HUES48 (cell line): ENCODE results near the gene PDE5A.
"Not testable (repeated sequence)": the region's sequence is repeated elsewhere in the genome, so short reads cannot be mapped to it uniquely, and the experiment has no call there.

Experiments used
- H3K27ac ChIP-seq: one replicate; pipeline ENCODE4 v1.7.0; 2013; ENCODE audit warnings: low read depth, low read length, inconsistent platforms
- H3K27me3 ChIP-seq: 2 replicates; pipeline ENCODE4 v1.6.1; 2013; ENCODE audit warnings: mild to moderate bottlenecking, low read length; ENCODE audit not compliant: control insufficient read depth, insufficient read depth
- H3K36me3 ChIP-seq: 2 replicates; pipeline ENCODE4 v1.6.1; 2013; ENCODE audit warnings: low read length; ENCODE audit not compliant: control insufficient read depth, insufficient read depth
- H3K4me1 ChIP-seq: 2 replicates; pipeline ENCODE4 v1.6.1; 2013; ENCODE audit warnings: mild to moderate bottlenecking, low read length; ENCODE audit not compliant: control insufficient read depth, insufficient read depth
- H3K4me3 ChIP-seq: 2 replicates; pipeline ENCODE4 v1.5.1; 2013; ENCODE audit warnings: mild to moderate bottlenecking, low read depth, low read length
- H3K9ac ChIP-seq: 2 replicates; pipeline ENCODE4 v1.6.1; 2013; ENCODE audit warnings: mild to moderate bottlenecking, low read depth, low read length, moderate library complexity
- H3K9me3 ChIP-seq: 2 replicates; pipeline ENCODE4 v1.6.1; 2013; ENCODE audit warnings: low read length; ENCODE audit not compliant: control insufficient read depth, insufficient read depth

PDE5A gene

GRCh38 chr4:119646347-119647071 lies 17.9 kb upstream of the PDE5A start:
- H3K27ac ChIP-seq: no peak overlapping the region

GRCh38 chr4:119643306-119644042 lies 14.9 kb upstream of the PDE5A start:
- no peak overlapping the region for H3K27ac ChIP-seq
- no peaks in the 10 kb centered on the region for H3K4me1 ChIP-seq
- H3K4me3 ChIP-seq: no peak overlapping the region
- H3K27me3 ChIP-seq: no peaks in the 10 kb centered on the region
- no peaks in the 10 kb centered on the region for H3K36me3 ChIP-seq
- no peaks in the 10 kb centered on the region for H3K9me3 ChIP-seq
- H3K9ac ChIP-seq: no peak overlapping the region

More at GRCh38 chr4:119646347-119647071, 17.9 kb upstream of the PDE5A start:
- H3K27me3 ChIP-seq: no peaks in the 10 kb centered on the region
- H3K4me1 ChIP-seq: no peaks in the 10 kb centered on the region
- no peak overlapping the region for H3K9ac ChIP-seq
- no peaks in the 10 kb centered on the region for H3K9me3 ChIP-seq
- no peak overlapping the region for H3K4me3 ChIP-seq
- H3K36me3 ChIP-seq: no peaks in the 10 kb centered on the region

- H3K9me3 ChIP-seq: no peaks in the 10 kb centered on the region
- H3K4me3 ChIP-seq: no peak overlapping the region
- H3K4me1 ChIP-seq: no peaks in the 10 kb centered on the region
- no peaks in the 10 kb centered on the region for H3K36me3 ChIP-seq
- no peak overlapping the region for H3K9ac ChIP-seq
- H3K27me3 ChIP-seq: no peaks in the 10 kb centered on the region
- H3K27ac ChIP-seq: no peak overlapping the region
Measured at GRCh38 chr4:119641765-119642164, 13.2 kb upstream of the PDE5A start.

DNA sequence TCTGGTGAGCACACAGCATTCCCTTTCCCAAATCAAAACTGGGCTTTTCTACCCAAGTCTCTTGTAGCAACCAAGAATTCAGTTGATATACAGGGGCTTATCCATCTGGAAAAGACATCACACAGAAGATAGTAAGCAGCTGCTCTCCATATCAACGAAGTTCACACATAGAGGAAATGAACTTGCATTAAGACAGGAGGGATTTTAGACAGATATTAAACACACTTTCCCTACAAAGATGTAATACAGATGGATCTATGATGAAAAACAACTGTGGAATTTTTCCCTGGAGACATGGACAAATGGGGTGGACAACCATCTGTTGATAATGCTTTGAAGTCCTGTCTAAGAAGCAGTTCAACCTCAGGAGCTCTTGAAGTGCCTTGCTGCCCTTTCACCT lies 9.8 kb upstream of the PDE5A start:
- no peaks in the 10 kb centered on the region for H3K36me3 ChIP-seq
- H3K9ac ChIP-seq: no peak overlapping the region
- no peak overlapping the region for H3K4me3 ChIP-seq
- H3K27ac ChIP-seq: no peak overlapping the region
- no peaks in the 10 kb centered on the region for H3K9me3 ChIP-seq
- H3K27me3 ChIP-seq: no peaks in the 10 kb centered on the region
- H3K4me1 ChIP-seq: no peaks in the 10 kb centered on the region

DNA sequence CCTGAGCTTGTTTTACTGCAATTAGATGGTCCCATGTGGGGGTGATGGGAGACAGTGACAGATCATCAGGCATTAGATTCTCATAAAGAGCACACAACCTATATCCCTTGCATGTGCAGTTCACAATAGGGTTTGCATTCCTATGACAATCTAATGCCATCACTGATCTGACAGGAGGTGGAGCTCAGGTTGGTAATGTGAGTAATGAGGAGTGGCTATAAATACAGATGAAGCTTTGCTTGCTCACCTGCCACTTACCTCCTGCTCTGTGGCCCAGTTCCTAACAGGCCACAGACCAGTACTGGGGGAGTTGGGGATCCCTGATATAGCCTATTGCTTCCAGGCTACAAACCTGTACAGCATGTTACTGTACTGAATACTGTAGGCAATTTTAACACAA lies 8.2 kb upstream of the PDE5A start:
- H3K36me3 ChIP-seq, H3K9me3 ChIP-seq, H3K27ac ChIP-seq, H3K4me3 ChIP-seq, H3K27me3 ChIP-seq, H3K9ac ChIP-seq, H3K4me1 ChIP-seq: not testable (repeated sequence)

DNA sequence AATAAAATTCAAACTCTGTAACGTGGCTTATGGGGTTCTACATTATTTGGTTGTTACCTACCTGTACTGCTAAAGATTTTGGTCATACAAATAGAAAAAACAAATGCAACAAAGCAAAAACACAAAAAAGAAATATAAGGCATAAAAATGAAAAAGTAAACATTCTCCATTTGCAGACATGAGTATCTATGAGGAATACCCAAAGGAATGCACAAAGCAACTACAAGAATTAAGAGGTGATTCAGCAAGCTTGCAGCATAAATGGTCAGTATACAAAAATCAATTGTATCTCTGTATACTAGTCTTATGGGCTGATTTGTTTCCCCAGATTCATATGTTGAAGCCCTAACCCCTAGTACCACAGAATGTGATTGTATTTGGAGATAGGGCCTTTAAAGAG lies 3.6 kb upstream of the PDE5A start:
- H3K4me1 ChIP-seq: peaks cover 5% of the 10 kb centered on the region
- H3K4me3 ChIP-seq: no peak overlapping the region
- no peaks in the 10 kb centered on the region for H3K27me3 ChIP-seq
- H3K9ac ChIP-seq: no peak overlapping the region
- H3K9me3 ChIP-seq: no peaks in the 10 kb centered on the region
- no peaks in the 10 kb centered on the region for H3K36me3 ChIP-seq
- H3K27ac ChIP-seq: no peak overlapping the region

DNA sequence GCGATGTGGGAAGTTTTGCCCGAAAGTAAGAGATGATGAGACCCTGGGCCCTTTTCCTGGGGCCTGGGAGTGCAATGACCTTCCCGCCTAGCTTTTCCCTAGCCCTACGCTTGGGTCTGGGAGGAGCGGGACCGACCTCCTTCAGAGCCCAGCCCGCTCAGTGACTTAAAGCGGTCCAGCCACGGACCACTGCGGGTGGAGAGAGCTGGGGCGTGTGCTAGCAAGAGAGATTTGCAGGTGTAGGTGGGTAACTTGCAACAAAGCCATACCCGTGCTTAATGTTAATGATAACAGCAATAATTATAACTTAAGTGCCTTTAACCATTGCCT lies 503 bp upstream of the PDE5A start:
- no peak overlapping the region for H3K27ac ChIP-seq

GRCh38 chr4:119627267-119628255 lies 1.0 kb downstream of the PDE5A start:
- Histone ChIP-seq H3K9me3 (no peaks in the 10 kb centered on the region), H3K27me3 (no peaks in the 10 kb centered on the region), H3K4me1 (peaks cover 12% of the 10 kb centered on the region), H3K4me3 (peak overlapping the region; percentile 82), H3K27ac (no peak overlapping the region), H3K9ac (peak overlapping the region; percentile 74), H3K36me3 (no peaks in the 10 kb centered on the region)

More for the DNA sequence above, 503 bp upstream of the PDE5A start:
- H3K9me3 ChIP-seq: no peaks in the 10 kb centered on the region
- H3K9ac ChIP-seq: peak overlapping the region; percentile 19; the same call in 1 of the 2 replicates
- H3K36me3 ChIP-seq: no peaks in the 10 kb centered on the region
- H3K27me3 ChIP-seq: no peaks in the 10 kb centered on the region
- peak overlapping the region; percentile 61 for H3K4me3 ChIP-seq
- peaks cover 12% of the 10 kb centered on the region for H3K4me1 ChIP-seq

DNA sequence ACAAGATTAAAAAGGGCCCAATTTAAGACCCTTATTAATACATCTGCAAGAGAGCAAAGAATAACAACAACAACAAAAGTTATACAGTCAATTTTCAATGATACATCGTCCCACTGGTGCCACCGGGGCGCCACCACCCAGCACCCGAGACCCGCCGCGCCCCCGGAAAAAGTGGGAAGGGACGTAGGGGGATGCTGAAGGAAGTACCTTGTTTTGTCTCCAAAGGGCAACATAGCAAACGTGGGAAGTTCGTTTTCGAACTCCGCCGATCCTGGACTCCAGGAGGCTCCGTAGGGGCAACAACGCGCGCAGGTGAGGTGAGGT lies 1.7 kb downstream of the PDE5A start:
- Histone ChIP-seq H3K27ac (no peak overlapping the region), H3K4me1 (peaks cover 12% of the 10 kb centered on the region), H3K9ac (0 out of 2 replicates have a peak overlapping the region, but pooled peaks have one; percentile 16), H3K36me3 (no peaks in the 10 kb centered on the region), H3K27me3 (no peaks in the 10 kb centered on the region), H3K4me3 (peak overlapping the region; percentile 82), H3K9me3 (no peaks in the 10 kb centered on the region)

- H3K9ac ChIP-seq: no peak overlapping the region
- no peaks in the 10 kb centered on the region for H3K36me3 ChIP-seq
- H3K27me3 ChIP-seq: no peaks in the 10 kb centered on the region
- peaks cover 12% of the 10 kb centered on the region for H3K4me1 ChIP-seq
- peak overlapping the region; percentile 82 for H3K4me3 ChIP-seq
- H3K27ac ChIP-seq: no peak overlapping the region
- no peaks in the 10 kb centered on the region for H3K9me3 ChIP-seq
Measured at GRCh38 chr4:119626420-119626819, 2.2 kb downstream of the PDE5A start.
